ENCODE results near the gene ATG2B.
A peak's percentile ranks its signal among the peaks of the same experiment; 100 is the strongest.

ATG2B gene

GRCh38 chr14:96398921-96399320, 35.8 kb upstream of the ATG2B start:
- H2AFZ ChIP-seq (ENCODE audit: low read length, unreplicated experiment): no peak overlapping the region

GRCh38 chr14:96398432-96398831, 35.3 kb upstream of the ATG2B start:
- no peaks in the 10 kb centered on the region for H3K4me1 ChIP-seq (ENCODE audit: control insufficient read depth, insufficient read depth, low read length, unreplicated experiment)
- no peaks in the 10 kb centered on the region for H3K36me3 ChIP-seq (ENCODE audit: insufficient read depth, low read length)
- no peak overlapping the region for H3K4me3 ChIP-seq (ENCODE audit: low read depth, low read length)
- H3K27ac ChIP-seq (ENCODE audit: low read depth, low read length): no peak overlapping the region
- H3K79me2 ChIP-seq (ENCODE audit: control insufficient read depth, insufficient read depth, low read length, unreplicated experiment): no peaks in the 10 kb centered on the region
- no peak overlapping the region for H2AFZ ChIP-seq (ENCODE audit: low read length, unreplicated experiment)
- peaks cover 44% of the 10 kb centered on the region for H3K27me3 ChIP-seq (ENCODE audit: insufficient read depth, low read length)

More at GRCh38 chr14:96398921-96399320, 35.8 kb upstream of the ATG2B start:
- Histone ChIP-seq H3K4me1 (ENCODE audit: control insufficient read depth, insufficient read depth, low read length, unreplicated experiment) (no peaks in the 10 kb centered on the region), H3K79me2 (ENCODE audit: control insufficient read depth, insufficient read depth, low read length, unreplicated experiment) (no peaks in the 10 kb centered on the region), H3K4me3 (ENCODE audit: low read depth, low read length) (no peak overlapping the region), H3K27me3 (ENCODE audit: insufficient read depth, low read length) (peaks cover 44% of the 10 kb centered on the region), H3K27ac (ENCODE audit: low read depth, low read length) (no peak overlapping the region), H3K36me3 (ENCODE audit: insufficient read depth, low read length) (no peaks in the 10 kb centered on the region)

DNA sequence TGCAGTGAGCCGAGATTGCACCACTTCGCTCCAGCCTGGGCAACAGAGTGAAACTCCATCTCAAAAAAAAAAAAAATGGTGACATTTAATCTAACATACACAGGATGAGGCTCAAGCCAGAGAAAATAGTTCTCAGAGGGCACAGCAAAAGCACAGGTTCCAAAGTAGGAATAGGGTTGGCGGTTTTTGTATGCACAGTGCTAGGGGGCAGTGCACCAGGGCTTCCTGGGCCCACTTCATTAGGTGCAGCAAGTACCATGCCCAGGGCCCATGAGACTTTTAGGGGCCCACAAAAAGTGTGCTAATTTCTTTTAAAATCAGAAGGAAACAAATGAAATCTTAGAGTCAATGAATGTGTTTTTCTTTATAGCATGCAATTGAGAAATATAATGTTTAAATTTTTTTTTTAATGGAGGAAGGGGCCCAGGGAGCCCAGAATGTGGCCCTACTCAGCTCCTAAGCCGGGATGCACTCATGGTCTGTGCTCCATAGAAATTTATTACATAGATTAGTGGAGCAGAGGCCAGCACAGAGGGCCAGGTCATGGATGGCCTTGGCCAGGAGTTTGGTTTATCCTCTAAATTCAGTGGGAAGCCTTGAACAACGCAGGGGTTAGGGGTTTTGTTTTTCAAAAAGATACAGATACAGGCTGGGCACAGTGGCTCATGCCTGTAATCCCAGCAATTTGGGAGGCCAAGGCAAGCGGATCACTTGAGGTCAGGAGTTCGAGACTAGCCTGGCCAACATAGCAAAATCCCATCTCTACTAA, 31.1 kb upstream of the ATG2B start:
- H3K4me1 ChIP-seq (ENCODE audit: control insufficient read depth, insufficient read depth, low read length, unreplicated experiment): peaks cover 3% of the 10 kb centered on the region
- no peak overlapping the region for H3K4me3 ChIP-seq (ENCODE audit: low read depth, low read length)
- H3K27ac ChIP-seq (ENCODE audit: low read depth, low read length): no peak overlapping the region
- H3K36me3 ChIP-seq (ENCODE audit: insufficient read depth, low read length): no peaks in the 10 kb centered on the region
- no peaks in the 10 kb centered on the region for H3K79me2 ChIP-seq (ENCODE audit: control insufficient read depth, insufficient read depth, low read length, unreplicated experiment)
- peaks cover 16% of the 10 kb centered on the region for H3K27me3 ChIP-seq (ENCODE audit: insufficient read depth, low read length)
- no peak overlapping the region for H2AFZ ChIP-seq (ENCODE audit: low read length, unreplicated experiment)

GRCh38 chr14:96393071-96393691, 30.0 kb upstream of the ATG2B start:
- no peak overlapping the region; the same call in 1 of the 2 replicates for H3K4me3 ChIP-seq (ENCODE audit: low read depth, low read length)

GRCh38 chr14:96391293-96392118, 28.4 kb upstream of the ATG2B start:
- no peaks in the 10 kb centered on the region for H3K36me3 ChIP-seq (ENCODE audit: insufficient read depth, low read length)
- peak overlapping the region; percentile 37; the same call in 1 of the 2 replicates for H3K27ac ChIP-seq (ENCODE audit: low read depth, low read length)
- no peaks in the 10 kb centered on the region for H3K79me2 ChIP-seq (ENCODE audit: control insufficient read depth, insufficient read depth, low read length, unreplicated experiment)
- H3K4me3 ChIP-seq (ENCODE audit: low read depth, low read length): peak overlapping the region; percentile 88
- H3K4me1 ChIP-seq (ENCODE audit: control insufficient read depth, insufficient read depth, low read length, unreplicated experiment): peaks cover 3% of the 10 kb centered on the region
- peak overlapping the region; percentile 94 for H2AFZ ChIP-seq (ENCODE audit: low read length, unreplicated experiment)
- H3K27me3 ChIP-seq (ENCODE audit: insufficient read depth, low read length): no peaks in the 10 kb centered on the region

More at GRCh38 chr14:96393071-96393691, 30.0 kb upstream of the ATG2B start:
- Histone ChIP-seq H3K27ac (ENCODE audit: low read depth, low read length) (no peak overlapping the region), H3K36me3 (ENCODE audit: insufficient read depth, low read length) (no peaks in the 10 kb centered on the region), H3K79me2 (ENCODE audit: control insufficient read depth, insufficient read depth, low read length, unreplicated experiment) (no peaks in the 10 kb centered on the region), H3K27me3 (ENCODE audit: insufficient read depth, low read length) (peaks cover 6% of the 10 kb centered on the region; the same call in 1 of the 2 replicates), H2AFZ (ENCODE audit: low read length, unreplicated experiment) (no peak overlapping the region), H3K4me1 (ENCODE audit: control insufficient read depth, insufficient read depth, low read length, unreplicated experiment) (peaks cover 3% of the 10 kb centered on the region)

DNA sequence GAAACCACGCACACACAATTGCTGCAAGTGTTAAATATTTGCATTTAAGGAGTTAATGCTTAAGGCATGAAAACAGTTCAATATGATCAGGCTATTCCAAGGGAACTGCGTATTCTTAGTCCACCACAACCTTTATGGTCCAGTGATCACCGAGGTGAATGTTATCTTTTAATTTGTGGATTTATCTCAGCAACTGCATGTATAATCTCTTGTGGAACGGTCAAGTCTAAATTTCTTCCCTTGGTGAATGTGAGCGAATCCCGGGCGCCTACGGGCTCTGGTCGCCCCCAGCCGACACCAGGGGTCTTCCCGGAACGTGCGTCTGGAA, 27.8 kb upstream of the ATG2B start:
- Histone ChIP-seq H3K4me1 (ENCODE audit: control insufficient read depth, insufficient read depth, low read length, unreplicated experiment) (peaks cover 3% of the 10 kb centered on the region), H3K4me3 (ENCODE audit: low read depth, low read length) (peak overlapping the region; percentile 88), H3K27ac (ENCODE audit: low read depth, low read length) (no peak overlapping the region), H3K27me3 (ENCODE audit: insufficient read depth, low read length) (no peaks in the 10 kb centered on the region), H3K36me3 (ENCODE audit: insufficient read depth, low read length) (no peaks in the 10 kb centered on the region), H2AFZ (ENCODE audit: low read length, unreplicated experiment) (peak overlapping the region; percentile 94), H3K79me2 (ENCODE audit: control insufficient read depth, insufficient read depth, low read length, unreplicated experiment) (no peaks in the 10 kb centered on the region)

- 0 out of 2 replicates have a peak, but pooled peaks cover 2% of the 10 kb centered on the region for H3K36me3 ChIP-seq (ENCODE audit: insufficient read depth, low read length)
- H3K27ac ChIP-seq (ENCODE audit: low read depth, low read length): no peak overlapping the region
- H3K27me3 ChIP-seq (ENCODE audit: insufficient read depth, low read length): no peaks in the 10 kb centered on the region
- no peak overlapping the region for H3K4me3 ChIP-seq (ENCODE audit: low read depth, low read length)
- H3K4me1 ChIP-seq (ENCODE audit: control insufficient read depth, insufficient read depth, low read length, unreplicated experiment): no peaks in the 10 kb centered on the region
- H2AFZ ChIP-seq (ENCODE audit: low read length, unreplicated experiment): no peak overlapping the region
- H3K79me2 ChIP-seq (ENCODE audit: control insufficient read depth, insufficient read depth, low read length, unreplicated experiment): no peaks in the 10 kb centered on the region
Observed at GRCh38 chr14:96385385-96385784, 22.2 kb upstream of the ATG2B start.

DNA sequence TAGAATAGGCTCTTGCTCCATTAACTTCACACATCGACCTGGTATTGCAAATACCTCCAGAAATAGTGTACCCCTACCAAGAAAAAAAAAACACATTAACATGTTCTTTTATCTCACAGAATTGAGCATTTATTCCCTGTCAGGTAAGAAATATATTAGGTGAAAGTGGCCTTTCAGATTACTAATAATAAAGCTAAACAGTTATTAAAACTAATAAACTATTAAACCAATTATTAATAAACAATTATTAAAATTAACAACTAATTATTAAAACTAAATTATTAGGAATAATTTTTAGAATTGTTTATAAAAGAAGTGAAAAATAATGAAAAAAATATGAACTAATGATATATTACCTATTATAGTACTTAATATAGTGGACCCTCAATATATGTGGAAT, 21.6 kb upstream of the ATG2B start:
- Histone ChIP-seq H2AFZ (ENCODE audit: low read length, unreplicated experiment) (no peak overlapping the region), H3K36me3 (ENCODE audit: insufficient read depth, low read length) (0 out of 2 replicates have a peak, but pooled peaks cover 2% of the 10 kb centered on the region), H3K4me1 (ENCODE audit: control insufficient read depth, insufficient read depth, low read length, unreplicated experiment) (no peaks in the 10 kb centered on the region), H3K4me3 (ENCODE audit: low read depth, low read length) (no peak overlapping the region), H3K79me2 (ENCODE audit: control insufficient read depth, insufficient read depth, low read length, unreplicated experiment) (no peaks in the 10 kb centered on the region), H3K27me3 (ENCODE audit: insufficient read depth, low read length) (no peaks in the 10 kb centered on the region), H3K27ac (ENCODE audit: low read depth, low read length) (no peak overlapping the region)

- Histone ChIP-seq H3K36me3 (ENCODE audit: insufficient read depth, low read length) (0 out of 2 replicates have a peak, but pooled peaks cover 2% of the 10 kb centered on the region), H3K27ac (ENCODE audit: low read depth, low read length) (no peak overlapping the region), H3K4me1 (ENCODE audit: control insufficient read depth, insufficient read depth, low read length, unreplicated experiment) (no peaks in the 10 kb centered on the region), H3K4me3 (ENCODE audit: low read depth, low read length) (no peak overlapping the region), H3K79me2 (ENCODE audit: control insufficient read depth, insufficient read depth, low read length, unreplicated experiment) (no peaks in the 10 kb centered on the region), H3K27me3 (ENCODE audit: insufficient read depth, low read length) (no peaks in the 10 kb centered on the region), H2AFZ (ENCODE audit: low read length, unreplicated experiment) (no peak overlapping the region)
Observed at GRCh38 chr14:96384053-96384452, 20.9 kb upstream of the ATG2B start.

- no peak overlapping the region for H2AFZ ChIP-seq (ENCODE audit: low read length, unreplicated experiment)
- 0 out of 2 replicates have a peak, but pooled peaks cover 2% of the 10 kb centered on the region for H3K36me3 ChIP-seq (ENCODE audit: insufficient read depth, low read length)
- H3K4me1 ChIP-seq (ENCODE audit: control insufficient read depth, insufficient read depth, low read length, unreplicated experiment): no peaks in the 10 kb centered on the region
- H3K4me3 ChIP-seq (ENCODE audit: low read depth, low read length): no peak overlapping the region
- H3K79me2 ChIP-seq (ENCODE audit: control insufficient read depth, insufficient read depth, low read length, unreplicated experiment): no peaks in the 10 kb centered on the region
- H3K27me3 ChIP-seq (ENCODE audit: insufficient read depth, low read length): no peaks in the 10 kb centered on the region
- no peak overlapping the region for H3K27ac ChIP-seq (ENCODE audit: low read depth, low read length)
Observed at GRCh38 chr14:96383445-96383844, 20.3 kb upstream of the ATG2B start.
